ENCODE data around the gene OR1K1.

- TF ChIP-seq SIN3A (IDR thresholded peaks at IDR 0.05; ENCODE audit: low read depth) (no peak), YY1 (IDR thresholded peaks at IDR 0.05; ENCODE audit: extremely low read depth, insufficient replicate concordance, low read depth, low read length) (no peak), POLR2AphosphoS5 (IDR thresholded peaks at IDR 0.05; ENCODE audit: low read depth, low read length) (no peak), RAD21 (IDR thresholded peaks at IDR 0.05; ENCODE audit: low read depth) (no peak), POLR2A (IDR thresholded peaks at IDR 0.05; ENCODE audit: borderline replicate concordance, extremely low read depth, insufficient read depth, insufficient read length) (no peak), TCF7L2 (IDR thresholded peaks at IDR 0.05; ENCODE audit: borderline replicate concordance, extremely low read depth, insufficient read depth, insufficient read length) (no peak), EZH2 (IDR thresholded peaks at IDR 0.05) (no peak), REST (IDR thresholded peaks at IDR 0.05; ENCODE audit: low read depth) (no peak), JUND (IDR thresholded peaks at IDR 0.05) (no peak), MAX (IDR thresholded peaks at IDR 0.05) (no peak), SRF (IDR thresholded peaks at IDR 0.05; ENCODE audit: low read depth) (no peak)
- TF ChIP-seq, protein P1, sequence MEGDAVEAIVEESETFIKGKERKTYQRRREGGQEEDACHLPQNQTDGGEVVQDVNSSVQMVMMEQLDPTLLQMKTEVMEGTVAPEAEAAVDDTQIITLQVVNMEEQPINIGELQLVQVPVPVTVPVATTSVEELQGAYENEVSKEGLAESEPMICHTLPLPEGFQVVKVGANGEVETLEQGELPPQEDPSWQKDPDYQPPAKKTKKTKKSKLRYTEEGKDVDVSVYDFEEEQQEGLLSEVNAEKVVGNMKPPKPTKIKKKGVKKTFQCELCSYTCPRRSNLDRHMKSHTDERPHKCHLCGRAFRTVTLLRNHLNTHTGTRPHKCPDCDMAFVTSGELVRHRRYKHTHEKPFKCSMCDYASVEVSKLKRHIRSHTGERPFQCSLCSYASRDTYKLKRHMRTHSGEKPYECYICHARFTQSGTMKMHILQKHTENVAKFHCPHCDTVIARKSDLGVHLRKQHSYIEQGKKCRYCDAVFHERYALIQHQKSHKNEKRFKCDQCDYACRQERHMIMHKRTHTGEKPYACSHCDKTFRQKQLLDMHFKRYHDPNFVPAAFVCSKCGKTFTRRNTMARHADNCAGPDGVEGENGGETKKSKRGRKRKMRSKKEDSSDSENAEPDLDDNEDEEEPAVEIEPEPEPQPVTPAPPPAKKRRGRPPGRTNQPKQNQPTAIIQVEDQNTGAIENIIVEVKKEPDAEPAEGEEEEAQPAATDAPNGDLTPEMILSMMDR (IDR thresholded peaks at IDR 0.05 in 2 of 3, conservative IDR thresholded peaks at IDR 0.05 in 1 of 3; ENCODE audit: borderline replicate concordance in 1 of 3, insufficient read depth in 1 of 3, low read depth in 2 of 3, low read length in 2 of 3) = no peak
- TF ChIP-seq, protein P2, sequence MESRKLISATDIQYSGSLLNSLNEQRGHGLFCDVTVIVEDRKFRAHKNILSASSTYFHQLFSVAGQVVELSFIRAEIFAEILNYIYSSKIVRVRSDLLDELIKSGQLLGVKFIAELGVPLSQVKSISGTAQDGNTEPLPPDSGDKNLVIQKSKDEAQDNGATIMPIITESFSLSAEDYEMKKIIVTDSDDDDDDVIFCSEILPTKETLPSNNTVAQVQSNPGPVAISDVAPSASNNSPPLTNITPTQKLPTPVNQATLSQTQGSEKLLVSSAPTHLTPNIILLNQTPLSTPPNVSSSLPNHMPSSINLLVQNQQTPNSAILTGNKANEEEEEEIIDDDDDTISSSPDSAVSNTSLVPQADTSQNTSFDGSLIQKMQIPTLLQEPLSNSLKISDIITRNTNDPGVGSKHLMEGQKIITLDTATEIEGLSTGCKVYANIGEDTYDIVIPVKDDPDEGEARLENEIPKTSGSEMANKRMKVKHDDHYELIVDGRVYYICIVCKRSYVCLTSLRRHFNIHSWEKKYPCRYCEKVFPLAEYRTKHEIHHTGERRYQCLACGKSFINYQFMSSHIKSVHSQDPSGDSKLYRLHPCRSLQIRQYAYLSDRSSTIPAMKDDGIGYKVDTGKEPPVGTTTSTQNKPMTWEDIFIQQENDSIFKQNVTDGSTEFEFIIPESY (IDR thresholded peaks at IDR 0.05; ENCODE audit: extremely low read depth, insufficient replicate concordance, low read length) = no peak
Observed at GRCh38 chr9:122781671-122782070, 18.3 kb upstream of the OR1K1 start.

Measured in HCT116 (cell line).